Transverse colon (tissue), 4 donors: Measurements from ENCODE around the gene VMAC.

Experiments
- EP300 ChIP-seq: sonication (generic); formaldehyde crosslinking; IDR thresholded peaks from one replicate; pipeline ENCODE4 v1.6.1; 2017; ENCODE audit warnings: antibody characterized with exemption, low read depth
- POLR2A ChIP-seq: fragments of 450-650 bp; IDR thresholded peaks from one replicate; pipeline ENCODE4 v1.6.1; 2016; ENCODE audit warnings: antibody characterized with exemption, mild to moderate bottlenecking, moderate library complexity
- POLR2AphosphoS5 ChIP-seq, 3 donors: sonication (generic); formaldehyde crosslinking; IDR thresholded peaks; one replicate each; pipeline ENCODE4 v1.6.1; 2016; ENCODE audit warnings: antibody characterized with exemption in 3 of 3
- TF ChIP-seq, protein P1 (sequence below), 5 experiments: fragments of 200-600 bp in 3 of 5; fragments of 450-650 bp in 2 of 5; sonication (generic) in 3 of 5; IDR thresholded peaks; 1 replicate in 2 of 5; 2 replicates in 3 of 5; pipeline ENCODE4 v1.5.1; 2016 to 2017; ENCODE audit warnings: antibody characterized with exemption in 5 of 5, inconsistent platforms in 3 of 5, mild to moderate bottlenecking in 2 of 5, moderate library complexity in 1 of 5

DNA sequence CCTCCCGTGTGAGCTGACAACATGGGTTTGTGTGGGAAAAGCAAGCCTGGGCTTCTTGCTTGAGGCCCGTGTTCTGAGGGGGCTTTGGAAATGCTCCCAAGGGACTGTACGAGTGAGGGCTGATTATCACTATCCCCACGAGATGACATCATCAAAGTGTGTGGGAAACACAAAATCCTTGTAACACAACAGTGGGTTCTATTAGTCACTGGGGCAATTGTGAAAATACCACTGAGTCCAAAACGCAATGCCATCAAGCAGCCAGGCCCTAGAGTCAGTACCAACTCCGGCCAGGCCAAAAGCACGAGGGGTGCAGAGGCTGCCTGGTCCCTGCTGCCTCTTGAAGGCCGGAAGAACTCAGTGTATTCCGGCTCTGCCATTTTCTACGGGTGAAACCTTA lies 39.0 kb downstream of the VMAC start:
- TF ChIP-seq, protein P1, sequence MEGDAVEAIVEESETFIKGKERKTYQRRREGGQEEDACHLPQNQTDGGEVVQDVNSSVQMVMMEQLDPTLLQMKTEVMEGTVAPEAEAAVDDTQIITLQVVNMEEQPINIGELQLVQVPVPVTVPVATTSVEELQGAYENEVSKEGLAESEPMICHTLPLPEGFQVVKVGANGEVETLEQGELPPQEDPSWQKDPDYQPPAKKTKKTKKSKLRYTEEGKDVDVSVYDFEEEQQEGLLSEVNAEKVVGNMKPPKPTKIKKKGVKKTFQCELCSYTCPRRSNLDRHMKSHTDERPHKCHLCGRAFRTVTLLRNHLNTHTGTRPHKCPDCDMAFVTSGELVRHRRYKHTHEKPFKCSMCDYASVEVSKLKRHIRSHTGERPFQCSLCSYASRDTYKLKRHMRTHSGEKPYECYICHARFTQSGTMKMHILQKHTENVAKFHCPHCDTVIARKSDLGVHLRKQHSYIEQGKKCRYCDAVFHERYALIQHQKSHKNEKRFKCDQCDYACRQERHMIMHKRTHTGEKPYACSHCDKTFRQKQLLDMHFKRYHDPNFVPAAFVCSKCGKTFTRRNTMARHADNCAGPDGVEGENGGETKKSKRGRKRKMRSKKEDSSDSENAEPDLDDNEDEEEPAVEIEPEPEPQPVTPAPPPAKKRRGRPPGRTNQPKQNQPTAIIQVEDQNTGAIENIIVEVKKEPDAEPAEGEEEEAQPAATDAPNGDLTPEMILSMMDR (IDR thresholded peaks at IDR 0.05), result no peak
- TF ChIP-seq POLR2A, result no peak
- no peak for TF ChIP-seq EP300
- no peak for TF ChIP-seq POLR2AphosphoS5 (IDR thresholded peaks at IDR 0.05)
